Measurements from ENCODE around the gene PGAM5. TPM values are rescaled to one million over a fixed set of nuclear protein-coding genes. Genes with fewer than 3 reads are reported as not detected.
A peak's percentile ranks its signal among the peaks of the same experiment; 100 is the strongest.

The PGAM5 gene
- total and polyA plus RNA-seq, 7 experiments from 2014 or later, result 15.3 to 51.7 (median 21.4) TPM

GRCh38 chr12:132710043-132710404 is 618 bp upstream of the PGAM5 start:
- intact Hi-C loops (cut with micrococcal nuclease), result loop anchor here (1.0 to 5.0 kb wide), 10 partner anchors 23 to 370 kb away; partner anchors contain the start of genes POLE (in 2 of the 2), PXMP2 (in 2 of the 2), ANKLE2 (in 1 of the 2) and CHFR (in 1 of the 2)
- Mint-ChIP-seq H3K9me3 (peaks cover 3 to 37% (median 17%) of the 10 kb centered on the region in 11 donors), H3K27me3 (no peaks in the 10 kb centered on the region), H3K36me3 (peaks cover 8 to 19% (median 12%) of the 10 kb centered on the region in 5 donors), H3K4me3 (peak overlapping the region; percentile 84 to 98 (median 88)), H3K27ac (peak overlapping the region; percentile 87 to 96 (median 92)), H3K4me1 (peaks cover 0 to 36% (median 22%) of the 10 kb centered on the region in 7 donors)
- DNase-seq (no peak), ATAC-seq (no peak)
- peaks cover 0 to 24% (median 5%) of the 10 kb centered on the region in 3 experiments for H3K9me3 ChIP-seq (ENCODE audit: control insufficient read depth in 2 of 3, low read length in 3 of 3)
- H3K36me3 ChIP-seq (ENCODE audit: control insufficient read depth in 2 of 3, insufficient read depth in 3 of 3, low read length in 3 of 3), result peaks cover 0 to 14% (median 0%) of the 10 kb centered on the region in 3 experiments
- peak overlapping the region; percentile 92 for H3K27ac ChIP-seq (ENCODE audit: low read depth, low read length)
- no peaks in the 10 kb centered on the region for H3K27me3 ChIP-seq (ENCODE audit: control insufficient read depth in 2 of 2, insufficient read depth in 2 of 2, low read length in 2 of 2)
- POLR2A ChIA-PET, result interaction anchor here (0.6 to 1.5 kb wide), 5 partner anchors 8 to 124 kb away, joined by 3 to 4 read pairs (median 3); no protein-coding TSS in a partner anchor
- H3K4me1 ChIP-seq (ENCODE audit: control insufficient read depth in 2 of 2, insufficient read depth in 2 of 2, low read length in 2 of 2), result peaks cover 6 to 11% of the 10 kb centered on the region in 2 donors
- H3K4me3 ChIP-seq (ENCODE audit: low read length), result peak overlapping the region; percentile 62
- CTCF ChIA-PET, result no interaction called here

GRCh38 chr12:132711080-132711843 is 620 bp downstream of the PGAM5 start:
- ATAC-seq (no peak), DNase-seq (peak in 4 of 9 donors; percentile 9 to 61 (median 22))
- Histone ChIP-seq H3K4me1 (ENCODE audit: control insufficient read depth in 2 of 2, insufficient read depth in 2 of 2, low read length in 2 of 2) (peaks cover 6 to 11% of the 10 kb centered on the region in 2 donors), H3K27me3 (ENCODE audit: control insufficient read depth in 2 of 2, insufficient read depth in 2 of 2, low read length in 2 of 2) (no peaks in the 10 kb centered on the region), H3K36me3 (ENCODE audit: control insufficient read depth in 2 of 3, insufficient read depth in 3 of 3, low read length in 3 of 3) (peaks cover 0 to 20% (median 0%) of the 10 kb centered on the region in 3 experiments), H3K4me3 (ENCODE audit: low read length) (peak overlapping the region; percentile 60), H3K27ac (ENCODE audit: low read depth, low read length) (peak overlapping the region; percentile 73), H3K9me3 (ENCODE audit: control insufficient read depth in 2 of 3, low read length in 3 of 3) (peaks cover 0 to 24% (median 5%) of the 10 kb centered on the region in 3 experiments)
- Mint-ChIP-seq H3K27me3 (no peaks in the 10 kb centered on the region), H3K4me3 (peak overlapping the region; percentile 66 to 87 (median 82)), H3K9me3 (peaks cover 3 to 36% (median 15%) of the 10 kb centered on the region in 11 donors), H3K36me3 (peaks cover 8 to 19% (median 12%) of the 10 kb centered on the region in 5 donors), H3K4me1 (peaks cover 0 to 36% (median 22%) of the 10 kb centered on the region in 7 donors), H3K27ac (peak overlapping the region in 7 of 9 donors; percentile 21 to 69 (median 60))
- ChIA-PET CTCF (interaction anchor here (0.7 kb wide), 1 partner anchor 49 kb away, joined by 4 read pairs; no protein-coding TSS in a partner anchor), POLR2A (interaction anchor here (0.6 to 1.5 kb wide), 4 partner anchors 9 to 123 kb away, joined by 3 to 4 read pairs (median 3); no protein-coding TSS in a partner anchor)
- intact Hi-C loops (cut with micrococcal nuclease), result loop anchor here (2.0 to 5.0 kb wide), 3 partner anchors 60 to 246 kb away; partner anchors contain the start of genes GOLGA3 (in 1 of the 2) and ZNF605 (in 1 of the 2)

- peaks cover 0 to 36% (median 19%) of the 10 kb centered on the region in 7 donors for H3K4me1 Mint-ChIP-seq
These were observed 2.5 kb downstream of the PGAM5 start for GRCh38 chr12:132713123-132713522.

GRCh38 chr12:132715874-132716273 is 5.2 kb downstream of the PGAM5 start:
- Histone ChIP-seq H3K4me1 (ENCODE audit: control insufficient read depth in 2 of 2, insufficient read depth in 2 of 2, low read length in 2 of 2) (peaks cover 6 to 7% of the 10 kb centered on the region in 2 donors), H3K27ac (ENCODE audit: low read depth, low read length) (no peak overlapping the region), H3K36me3 (ENCODE audit: control insufficient read depth in 2 of 3, insufficient read depth in 3 of 3, low read length in 3 of 3) (peaks cover 0 to 63% (median 4%) of the 10 kb centered on the region in 3 experiments), H3K4me3 (ENCODE audit: low read length) (no peak overlapping the region), H3K9me3 (ENCODE audit: control insufficient read depth in 2 of 3, low read length in 3 of 3) (no peaks in the 10 kb centered on the region), H3K27me3 (ENCODE audit: control insufficient read depth in 2 of 2, insufficient read depth in 2 of 2, low read length in 2 of 2) (no peaks in the 10 kb centered on the region)
- peaks cover 0 to 28% (median 18%) of the 10 kb centered on the region in 7 donors for H3K4me1 Mint-ChIP-seq
- intact Hi-C loops (cut with micrococcal nuclease), result no loop called here
- CTCF ChIA-PET, result interaction anchor here (0.7 kb wide), 1 partner anchor 96 kb away, joined by 3 read pairs; no protein-coding TSS in a partner anchor
- no peaks in the 10 kb centered on the region for H3K27me3 Mint-ChIP-seq
- POLR2A ChIA-PET, result no interaction called here
- H3K9me3 Mint-ChIP-seq, result no peaks in the 10 kb centered on the region
- ATAC-seq (no peak), DNase-seq (no peak)
- H3K36me3 Mint-ChIP-seq, result peaks cover 0 to 28% (median 7%) of the 10 kb centered on the region in 5 donors
- H3K27ac Mint-ChIP-seq, result no peak overlapping the region
- no peak overlapping the region for H3K4me3 Mint-ChIP-seq

More at GRCh38 chr12:132713123-132713522, 2.5 kb downstream of the PGAM5 start:
- CTCF ChIA-PET, result no interaction called here
- Histone ChIP-seq H3K27me3 (ENCODE audit: control insufficient read depth in 2 of 2, insufficient read depth in 2 of 2, low read length in 2 of 2) (no peaks in the 10 kb centered on the region), H3K4me1 (ENCODE audit: control insufficient read depth in 2 of 2, insufficient read depth in 2 of 2, low read length in 2 of 2) (peaks cover 6 to 11% of the 10 kb centered on the region in 2 donors), H3K9me3 (ENCODE audit: control insufficient read depth in 2 of 3, low read length in 3 of 3) (peaks cover 0 to 10% (median 3%) of the 10 kb centered on the region in 3 experiments), H3K36me3 (ENCODE audit: control insufficient read depth in 2 of 3, insufficient read depth in 3 of 3, low read length in 3 of 3) (peaks cover 0 to 39% (median 0%) of the 10 kb centered on the region in 3 experiments), H3K4me3 (ENCODE audit: low read length) (no peak overlapping the region), H3K27ac (ENCODE audit: low read depth, low read length) (no peak overlapping the region)
- intact Hi-C loops (cut with micrococcal nuclease), result loop anchor here in 1 of 2 donors (5.0 kb wide), 1 partner anchor 244 kb away; the partner anchor contains the start of gene ZNF605
- Mint-ChIP-seq H3K27me3 (no peaks in the 10 kb centered on the region), H3K9me3 (peaks cover 0 to 19% (median 6%) of the 10 kb centered on the region in 11 donors), H3K4me3 (peak overlapping the region in 6 of 10 donors; percentile 13 to 57 (median 33)), H3K36me3 (peaks cover 4 to 9% (median 7%) of the 10 kb centered on the region in 5 donors), H3K27ac (peak overlapping the region in 1 of 9 donors; percentile 21)
- ATAC-seq, result no peak
- POLR2A ChIA-PET, result no interaction called here
- DNase-seq, result no peak

- H3K4me1 Mint-ChIP-seq, result peaks cover 0 to 26% (median 18%) of the 10 kb centered on the region in 7 donors
- ATAC-seq, result no peak
- Histone ChIP-seq H3K4me1 (ENCODE audit: control insufficient read depth in 2 of 2, insufficient read depth in 2 of 2, low read length in 2 of 2) (peaks cover 6% of the 10 kb centered on the region in 2 donors), H3K27ac (ENCODE audit: low read depth, low read length) (no peak overlapping the region), H3K4me3 (ENCODE audit: low read length) (no peak overlapping the region), H3K27me3 (ENCODE audit: control insufficient read depth in 2 of 2, insufficient read depth in 2 of 2, low read length in 2 of 2) (no peaks in the 10 kb centered on the region), H3K36me3 (ENCODE audit: control insufficient read depth in 2 of 3, insufficient read depth in 3 of 3, low read length in 3 of 3) (peaks cover 0 to 68% (median 4%) of the 10 kb centered on the region in 3 experiments), H3K9me3 (ENCODE audit: control insufficient read depth in 2 of 3, low read length in 3 of 3) (no peaks in the 10 kb centered on the region)
- no peak overlapping the region for H3K27ac Mint-ChIP-seq
- CTCF ChIA-PET, result no interaction called here
- intact Hi-C loops (cut with micrococcal nuclease), result no loop called here
- POLR2A ChIA-PET, result interaction anchor here (1.0 kb wide), 1 partner anchor 13 kb away, joined by 3 read pairs; no protein-coding TSS in a partner anchor
- DNase-seq, result no peak
- H3K27me3 Mint-ChIP-seq, result no peaks in the 10 kb centered on the region
- H3K9me3 Mint-ChIP-seq, result no peaks in the 10 kb centered on the region
- H3K4me3 Mint-ChIP-seq, result no peak overlapping the region
- H3K36me3 Mint-ChIP-seq, result peaks cover 3 to 31% (median 7%) of the 10 kb centered on the region in 5 donors
These were observed 5.7 kb downstream of the PGAM5 start for GRCh38 chr12:132716356-132716755.

GRCh38 chr12:132717011-132717410 is 6.4 kb downstream of the PGAM5 start:
- ChIA-PET CTCF (no interaction called here), POLR2A (interaction anchor here (1.0 kb wide), 1 partner anchor 14 kb away, joined by 3 read pairs; no protein-coding TSS in a partner anchor)
- H3K36me3 ChIP-seq (ENCODE audit: control insufficient read depth in 2 of 3, insufficient read depth in 3 of 3, low read length in 3 of 3), result peaks cover 0 to 74% (median 9%) of the 10 kb centered on the region in 3 experiments
- H3K27me3 ChIP-seq (ENCODE audit: control insufficient read depth in 2 of 2, insufficient read depth in 2 of 2, low read length in 2 of 2), result no peaks in the 10 kb centered on the region
- intact Hi-C loops (cut with micrococcal nuclease), result no loop called here
- Mint-ChIP-seq H3K36me3 (peaks cover 3 to 31% (median 7%) of the 10 kb centered on the region in 5 donors), H3K27me3 (no peaks in the 10 kb centered on the region), H3K4me1 (peaks cover 0 to 19% (median 13%) of the 10 kb centered on the region in 7 donors), H3K9me3 (no peaks in the 10 kb centered on the region), H3K27ac (peak overlapping the region in 1 of 9 donors; percentile 51), H3K4me3 (no peak overlapping the region)
- H3K4me3 ChIP-seq (ENCODE audit: low read length), result no peak overlapping the region
- no peak overlapping the region for H3K27ac ChIP-seq (ENCODE audit: low read depth, low read length)
- no peaks in the 10 kb centered on the region for H3K4me1 ChIP-seq (ENCODE audit: control insufficient read depth in 2 of 2, insufficient read depth in 2 of 2, low read length in 2 of 2)
- ATAC-seq (no peak), DNase-seq (no peak)
- H3K9me3 ChIP-seq (ENCODE audit: control insufficient read depth in 2 of 3, low read length in 3 of 3), result no peaks in the 10 kb centered on the region
